ENCODE measurements around the gene NAMPT. TPM values are rescaled to one million over a fixed set of nuclear protein-coding genes. Genes with fewer than 3 reads are reported as not detected.
"Not testable (repeated sequence)": the region's sequence is repeated elsewhere in the genome, so short reads cannot be mapped to it uniquely, and the experiment has no call there.

Gene NAMPT
- polyA plus RNA-seq, 3 donors = 71.3 to 358 (median 133) TPM

GRCh38 chr7:106320254-106320770 is 35.5 kb upstream of the NAMPT start:
- H4K20me1 ChIP-seq (ENCODE audit: insufficient read depth, low read length); intact Hi-C loops (cut with micrococcal nuclease); H3K36me3 ChIP-seq (replicated peaks in 1 of 2; ENCODE audit: control insufficient read depth in 1 of 2, insufficient read depth in 2 of 2, low read length in 2 of 2); H3K27me3 ChIP-seq (ENCODE audit: control insufficient read depth in 2 of 2, insufficient read depth in 2 of 2, low read length in 2 of 2); H3K9me3 ChIP-seq (replicated peaks in 1 of 2; ENCODE audit: control insufficient read depth in 1 of 2, insufficient read depth in 1 of 2, low read length in 2 of 2); H3K4me1 ChIP-seq (ENCODE audit: control insufficient read depth in 1 of 2, insufficient read depth in 2 of 2, low read length in 2 of 2); H3K27me3 Mint-ChIP-seq (ENCODE audit: low read depth in 3 of 3); H3K4me3 ChIP-seq (replicated peaks in 1 of 3; ENCODE audit: low read depth in 2 of 3, low read length in 3 of 3); H3K36me3 Mint-ChIP-seq; H3K4me2 ChIP-seq (replicated peaks; ENCODE audit: extremely low read depth, low read length, poor library complexity, severe bottlenecking); H3K4me1 Mint-ChIP-seq; H3K27ac Mint-ChIP-seq; H3K4me3 Mint-ChIP-seq; DNase-seq; H3K79me2 ChIP-seq (ENCODE audit: insufficient read depth, low read length); H3K27ac ChIP-seq (ENCODE audit: low read depth in 1 of 2, low read length in 2 of 2); H2AFZ ChIP-seq (ENCODE audit: insufficient read depth, low read depth, low read length, poor library complexity, severe bottlenecking); H3K9ac ChIP-seq (ENCODE audit: insufficient read depth, low read length, poor library complexity, severe bottlenecking): not testable (repeated sequence)
- 92% methylated on average over 8 of the region's 9 CpGs for WGBS (ENCODE audit: insufficient coverage)
- peaks cover 1 to 17% (median 10%) of the 10 kb centered on the region in 7 donors for H3K9me3 Mint-ChIP-seq

GRCh38 chr7:106318482-106318881 is 33.7 kb upstream of the NAMPT start:
- H3K9me3 Mint-ChIP-seq = peaks cover 0 to 16% (median 8%) of the 10 kb centered on the region in 7 donors
- H3K9me3 ChIP-seq (replicated peaks in 1 of 2; ENCODE audit: control insufficient read depth in 1 of 2, insufficient read depth in 1 of 2, low read length in 2 of 2) = peaks cover 0 to 5% of the 10 kb centered on the region in 2 donors
- H3K27me3 ChIP-seq (ENCODE audit: control insufficient read depth in 2 of 2, insufficient read depth in 2 of 2, low read length in 2 of 2) = no peaks in the 10 kb centered on the region
- no peaks in the 10 kb centered on the region for H3K36me3 ChIP-seq (replicated peaks in 1 of 2; ENCODE audit: control insufficient read depth in 1 of 2, insufficient read depth in 2 of 2, low read length in 2 of 2)
- no peaks in the 10 kb centered on the region for H3K79me2 ChIP-seq (ENCODE audit: insufficient read depth, low read length)
- H3K27ac ChIP-seq (ENCODE audit: low read depth in 1 of 2, low read length in 2 of 2) = no peak overlapping the region
- no peak overlapping the region for H3K27ac Mint-ChIP-seq
- WGBS (ENCODE audit: insufficient coverage) = no CpG with 5 or more reads among the region's 2 CpGs
- no peak for DNase-seq
- H3K36me3 Mint-ChIP-seq = no peaks in the 10 kb centered on the region
- no peak overlapping the region for H3K4me3 Mint-ChIP-seq
- intact Hi-C loops (cut with micrococcal nuclease) = no loop called here
- peaks cover 0 to 5% (median 2%) of the 10 kb centered on the region in 3 donors for H3K27me3 Mint-ChIP-seq (ENCODE audit: low read depth in 3 of 3)
- no peak overlapping the region for H2AFZ ChIP-seq (ENCODE audit: insufficient read depth, low read depth, low read length, poor library complexity, severe bottlenecking)
- no peak overlapping the region for H3K4me2 ChIP-seq (replicated peaks; ENCODE audit: extremely low read depth, low read length, poor library complexity, severe bottlenecking)
- H3K4me1 ChIP-seq (ENCODE audit: control insufficient read depth in 1 of 2, insufficient read depth in 2 of 2, low read length in 2 of 2) = peaks cover 12 to 17% of the 10 kb centered on the region in 2 donors
- no peak overlapping the region for H3K4me3 ChIP-seq (replicated peaks in 1 of 3; ENCODE audit: low read depth in 2 of 3, low read length in 3 of 3)
- no peak overlapping the region for H3K9ac ChIP-seq (ENCODE audit: insufficient read depth, low read length, poor library complexity, severe bottlenecking)
- no peaks in the 10 kb centered on the region for H4K20me1 ChIP-seq (ENCODE audit: insufficient read depth, low read length)
- TF ChIP-seq CTCF (IDR thresholded peaks at IDR 0.05) = no peak
- H3K4me1 Mint-ChIP-seq = peaks cover 14% of the 10 kb centered on the region

Measured in CD14-positive monocyte (primary cell).